ENCODE results near the gene EEPD1.

EEPD1 gene

GRCh38 chr7:36180121-36180520 is 27.1 kb downstream of the EEPD1 start:
- Histone ChIP-seq H3K4me3 (no peak overlapping the region), H3K9me3 (ENCODE audit: low read depth, low read length) (no peaks in the 10 kb centered on the region), H3K27ac (no peak overlapping the region), H3K36me3 (ENCODE audit: insufficient read depth, low read length) (no peaks in the 10 kb centered on the region), H3K9ac (ENCODE audit: insufficient read length) (no peak overlapping the region)
- no peak for DNase-seq (ENCODE audit: low read depth, low spot score)
- TF ChIP-seq EZH2 (IDR thresholded peaks at IDR 0.05) (no peak), POLR2AphosphoS5 (IDR thresholded peaks at IDR 0.05; ENCODE audit: borderline replicate concordance, low read depth, low read length) (no peak), FOXP2 (optimal IDR thresholded peaks at IDR 0.05; ENCODE audit: control extremely low read depth, extremely low read length, insufficient read depth) (no peak)

- Histone ChIP-seq H3K9me3 (ENCODE audit: low read depth, low read length) (no peaks in the 10 kb centered on the region), H3K27ac (no peak overlapping the region), H3K4me3 (no peak overlapping the region), H3K36me3 (ENCODE audit: insufficient read depth, low read length) (no peaks in the 10 kb centered on the region), H3K9ac (ENCODE audit: insufficient read length) (no peak overlapping the region)
- no peak for TF ChIP-seq FOXP2 (optimal IDR thresholded peaks at IDR 0.05; ENCODE audit: control extremely low read depth, extremely low read length, insufficient read depth)
- no peak for TF ChIP-seq POLR2AphosphoS5 (IDR thresholded peaks at IDR 0.05; ENCODE audit: borderline replicate concordance, low read depth, low read length)
- no peak for TF ChIP-seq EZH2 (IDR thresholded peaks at IDR 0.05)
- no peak for DNase-seq (ENCODE audit: low read depth, low spot score)
Measured at GRCh38 chr7:36181668-36182067, 28.6 kb downstream of the EEPD1 start.

- no peak for DNase-seq (ENCODE audit: low read depth, low spot score)
- H3K4me3 ChIP-seq: no peak overlapping the region
- no peak overlapping the region for H3K9ac ChIP-seq (ENCODE audit: insufficient read length)
- no peaks in the 10 kb centered on the region for H3K36me3 ChIP-seq (ENCODE audit: insufficient read depth, low read length)
- no peaks in the 10 kb centered on the region for H3K9me3 ChIP-seq (ENCODE audit: low read depth, low read length)
- TF ChIP-seq EZH2 (IDR thresholded peaks at IDR 0.05) (no peak), POLR2AphosphoS5 (IDR thresholded peaks at IDR 0.05; ENCODE audit: borderline replicate concordance, low read depth, low read length) (no peak), FOXP2 (optimal IDR thresholded peaks at IDR 0.05; ENCODE audit: control extremely low read depth, extremely low read length, insufficient read depth) (no peak)
- no peak overlapping the region for H3K27ac ChIP-seq
Measured at GRCh38 chr7:36182854-36183604, 30.0 kb downstream of the EEPD1 start.

GRCh38 chr7:36185092-36185491 is 32.0 kb downstream of the EEPD1 start:
- H3K27ac ChIP-seq: no peak overlapping the region

GRCh38 chr7:36185756-36186155 is 32.7 kb downstream of the EEPD1 start:
- Histone ChIP-seq H3K27ac (no peak overlapping the region), H3K36me3 (ENCODE audit: insufficient read depth, low read length) (no peaks in the 10 kb centered on the region), H3K9me3 (ENCODE audit: low read depth, low read length) (no peaks in the 10 kb centered on the region), H3K4me3 (no peak overlapping the region), H3K9ac (ENCODE audit: insufficient read length) (no peak overlapping the region)
- no peak for TF ChIP-seq EZH2 (IDR thresholded peaks at IDR 0.05)
- no peak for TF ChIP-seq FOXP2 (optimal IDR thresholded peaks at IDR 0.05; ENCODE audit: control extremely low read depth, extremely low read length, insufficient read depth)
- TF ChIP-seq POLR2AphosphoS5 (IDR thresholded peaks at IDR 0.05; ENCODE audit: borderline replicate concordance, low read depth, low read length): no peak
- DNase-seq (ENCODE audit: low read depth, low spot score): no peak

More at GRCh38 chr7:36185092-36185491, 32.0 kb downstream of the EEPD1 start:
- no peak for DNase-seq (ENCODE audit: low read depth, low spot score)
- H3K4me3 ChIP-seq: no peak overlapping the region
- no peaks in the 10 kb centered on the region for H3K36me3 ChIP-seq (ENCODE audit: insufficient read depth, low read length)
- TF ChIP-seq EZH2 (IDR thresholded peaks at IDR 0.05): no peak
- no peak for TF ChIP-seq POLR2AphosphoS5 (IDR thresholded peaks at IDR 0.05; ENCODE audit: borderline replicate concordance, low read depth, low read length)
- TF ChIP-seq FOXP2 (optimal IDR thresholded peaks at IDR 0.05; ENCODE audit: control extremely low read depth, extremely low read length, insufficient read depth): no peak
- H3K9ac ChIP-seq (ENCODE audit: insufficient read length): no peak overlapping the region
- no peaks in the 10 kb centered on the region for H3K9me3 ChIP-seq (ENCODE audit: low read depth, low read length)

GRCh38 chr7:36186359-36187121 is 33.5 kb downstream of the EEPD1 start:
- H3K9ac ChIP-seq (ENCODE audit: insufficient read length): no peak overlapping the region
- no peak overlapping the region for H3K4me3 ChIP-seq
- H3K36me3 ChIP-seq (ENCODE audit: insufficient read depth, low read length): no peaks in the 10 kb centered on the region
- no peaks in the 10 kb centered on the region for H3K9me3 ChIP-seq (ENCODE audit: low read depth, low read length)
- TF ChIP-seq FOXP2 (optimal IDR thresholded peaks at IDR 0.05; ENCODE audit: control extremely low read depth, extremely low read length, insufficient read depth): no peak
- TF ChIP-seq EZH2 (IDR thresholded peaks at IDR 0.05): no peak
- TF ChIP-seq POLR2AphosphoS5 (IDR thresholded peaks at IDR 0.05; ENCODE audit: borderline replicate concordance, low read depth, low read length): no peak
- no peak overlapping the region for H3K27ac ChIP-seq
- DNase-seq (ENCODE audit: low read depth, low spot score): no peak

GRCh38 chr7:36188266-36188665 is 35.2 kb downstream of the EEPD1 start:
- TF ChIP-seq FOXP2 (optimal IDR thresholded peaks at IDR 0.05; ENCODE audit: control extremely low read depth, extremely low read length, insufficient read depth): no peak
- no peak for TF ChIP-seq EZH2 (IDR thresholded peaks at IDR 0.05)
- TF ChIP-seq POLR2AphosphoS5 (IDR thresholded peaks at IDR 0.05; ENCODE audit: borderline replicate concordance, low read depth, low read length): no peak
- no peak for DNase-seq (ENCODE audit: low read depth, low spot score)
- no peaks in the 10 kb centered on the region for H3K9me3 ChIP-seq (ENCODE audit: low read depth, low read length)
- no peak overlapping the region for H3K4me3 ChIP-seq
- H3K27ac ChIP-seq: no peak overlapping the region
- no peak overlapping the region for H3K9ac ChIP-seq (ENCODE audit: insufficient read length)
- no peaks in the 10 kb centered on the region for H3K36me3 ChIP-seq (ENCODE audit: insufficient read depth, low read length)

GRCh38 chr7:36188906-36189305 is 35.9 kb downstream of the EEPD1 start:
- no peak overlapping the region for H3K4me3 ChIP-seq
- H3K27ac ChIP-seq: no peak overlapping the region
- no peaks in the 10 kb centered on the region for H3K9me3 ChIP-seq (ENCODE audit: low read depth, low read length)
- TF ChIP-seq EZH2 (IDR thresholded peaks at IDR 0.05) (no peak), FOXP2 (optimal IDR thresholded peaks at IDR 0.05; ENCODE audit: control extremely low read depth, extremely low read length, insufficient read depth) (no peak), POLR2AphosphoS5 (IDR thresholded peaks at IDR 0.05; ENCODE audit: borderline replicate concordance, low read depth, low read length) (no peak)
- H3K9ac ChIP-seq (ENCODE audit: insufficient read length): no peak overlapping the region
- DNase-seq (ENCODE audit: low read depth, low spot score): no peak
- no peaks in the 10 kb centered on the region for H3K36me3 ChIP-seq (ENCODE audit: insufficient read depth, low read length)

Data from SK-N-MC (cell line).